Activated naive CD8-positive, alpha-beta T cell treated with anti-CD3 and anti-CD28 coated beads, Interleukin-2, amount 10 ng/mL, durations not matched to agents 7 days and 5 days (primary cell): ENCODE data around the gene OR1L8. TPM values are rescaled to one million over a fixed set of nuclear protein-coding genes. Genes with fewer than 3 reads are reported as not detected.
A peak's percentile ranks its signal among the peaks of the same experiment; 100 is the strongest.
"Not testable (repeated sequence)": the region's sequence is repeated elsewhere in the genome, so short reads cannot be mapped to it uniquely, and the experiment has no call there.

Source experiments
- ATAC-seq: fragments of 150-1000 bp; cut with Tn5 transposase; one replicate; pipeline ENCODE4 v1.10.0; 2021; ENCODE audit warnings: low read depth, moderate library complexity
- POLR2A ChIA-PET: fragments of 350-600 bp; sonication (Branson Sonifier 250); formaldehyde crosslinking; loops from one replicate; lab custom pipeline; 2021; ENCODE audit warnings: antibody characterized with exemption; lab: Charles Lee
- DNase-seq: peaks from one replicate; pipeline ENCODE4 v3.0.0; 2021
- H3K27ac Mint-ChIP-seq: one replicate; pipeline ENCODE4 v1.8.0; 2022; ENCODE audit warnings: mild to moderate bottlenecking, mixed read lengths
- H3K27me3 Mint-ChIP-seq: one replicate; pipeline ENCODE4 v1.8.0; 2022; ENCODE audit warnings: mild to moderate bottlenecking, moderate library complexity, mixed read lengths
- H3K36me3 Mint-ChIP-seq: one replicate; pipeline ENCODE4 v1.8.0; 2021; ENCODE audit warnings: mild to moderate bottlenecking, mixed read lengths
- H3K4me1 Mint-ChIP-seq: one replicate; pipeline ENCODE4 v1.8.0; 2021; ENCODE audit warnings: mixed read lengths
- H3K4me3 Mint-ChIP-seq: one replicate; pipeline ENCODE4 v1.8.0; 2022; ENCODE audit warnings: mild to moderate bottlenecking, moderate library complexity, mixed read lengths
- H3K9me3 Mint-ChIP-seq: one replicate; pipeline ENCODE4 v1.8.0; 2021; ENCODE audit warnings: mixed read lengths
- total RNA-seq, 2 experiments: library from RNA; stranded (reverse); gene quantifications; one replicate each; pipeline ENCODE4 v1.2.3, GENCODE V29; 2021

The OR1L8 gene
- not detected for total RNA-seq

GRCh38 chr9:122583284-122583683 lies at the start of gene OR1L8:
Gene OR1L8 (minus strand): TSS chr9:122583384. CDS start chr9:122568477, 14,907 bp downstream.
- H3K27ac Mint-ChIP-seq, H3K9me3 Mint-ChIP-seq, POLR2A ChIA-PET, H3K4me3 Mint-ChIP-seq, ATAC-seq, DNase-seq, H3K36me3 Mint-ChIP-seq, H3K4me1 Mint-ChIP-seq: not testable (repeated sequence)
- H3K27me3 Mint-ChIP-seq, result peaks cover 11% of the 10 kb centered on the region

- H3K4me3 Mint-ChIP-seq, result no peak overlapping the region
- ATAC-seq (no peak), DNase-seq (no peak)
- no peaks in the 10 kb centered on the region for H3K4me1 Mint-ChIP-seq
- no peaks in the 10 kb centered on the region for H3K36me3 Mint-ChIP-seq
- POLR2A ChIA-PET, result no interaction called here
- peaks cover 1% of the 10 kb centered on the region for H3K9me3 Mint-ChIP-seq
- no peaks in the 10 kb centered on the region for H3K27me3 Mint-ChIP-seq
- no peak overlapping the region for H3K27ac Mint-ChIP-seq
Measured at GRCh38 chr9:122619996-122620395, 36.8 kb upstream of the OR1L8 start.

GRCh38 chr9:122614362-122614761 lies 31.2 kb upstream of the OR1L8 start, which contains the start of gene OR1Q1:
Gene OR1Q1 (plus strand): TSS chr9:122614738. CDS start chr9:122614738, 0 bp downstream.
- ATAC-seq, result no peak
- Mint-ChIP-seq H3K36me3 (no peaks in the 10 kb centered on the region), H3K4me3 (no peak within 1 kb of the TSS), H3K27ac (no peak within 1 kb of the TSS), H3K27me3 (peaks cover 2% of the 10 kb centered on the region), H3K4me1 (no peaks in the 10 kb centered on the region), H3K9me3 (no peaks in the 10 kb centered on the region)
- no peak for DNase-seq
- POLR2A ChIA-PET, result no interaction called here

GRCh38 chr9:122609804-122610203 lies 26.6 kb upstream of the OR1L8 start:
- peaks cover 6% of the 10 kb centered on the region for H3K27me3 Mint-ChIP-seq
- H3K4me3 Mint-ChIP-seq, result no peak overlapping the region
- H3K36me3 Mint-ChIP-seq, result no peaks in the 10 kb centered on the region
- no peak overlapping the region for H3K27ac Mint-ChIP-seq
- DNase-seq (no peak), ATAC-seq (no peak)
- no peaks in the 10 kb centered on the region for H3K4me1 Mint-ChIP-seq
- POLR2A ChIA-PET, result no interaction called here
- no peaks in the 10 kb centered on the region for H3K9me3 Mint-ChIP-seq

DNA sequence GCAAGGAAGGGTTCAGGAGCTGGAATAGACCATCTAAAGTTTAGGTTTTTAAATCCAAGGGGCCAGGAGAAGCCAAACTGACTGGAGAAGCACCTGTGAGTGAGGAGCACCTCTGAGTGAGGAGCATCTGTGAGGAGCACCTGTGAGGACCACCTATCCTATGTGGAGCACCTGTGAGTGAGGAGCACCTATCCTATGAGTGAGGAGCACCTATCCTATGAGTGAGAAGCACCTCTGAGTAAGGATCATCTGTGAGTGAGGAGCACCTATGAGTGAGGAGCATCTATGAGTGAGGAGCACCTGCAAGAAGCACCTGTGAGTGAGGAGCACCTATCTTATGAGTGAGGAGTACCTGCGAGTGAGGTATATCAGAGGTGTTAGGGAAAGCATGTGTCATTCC lies 23.4 kb upstream of the OR1L8 start:
- Mint-ChIP-seq H3K36me3 (no peaks in the 10 kb centered on the region), H3K9me3 (peaks cover 2% of the 10 kb centered on the region), H3K4me3 (no peak overlapping the region), H3K27ac (no peak overlapping the region), H3K27me3 (peaks cover 6% of the 10 kb centered on the region), H3K4me1 (no peaks in the 10 kb centered on the region)
- ATAC-seq (no peak), DNase-seq (no peak)
- POLR2A ChIA-PET, result interaction anchor here (0.6 kb wide), 1 partner anchor 155 kb away, joined by 3 read pairs; no protein-coding TSS in a partner anchor

DNA sequence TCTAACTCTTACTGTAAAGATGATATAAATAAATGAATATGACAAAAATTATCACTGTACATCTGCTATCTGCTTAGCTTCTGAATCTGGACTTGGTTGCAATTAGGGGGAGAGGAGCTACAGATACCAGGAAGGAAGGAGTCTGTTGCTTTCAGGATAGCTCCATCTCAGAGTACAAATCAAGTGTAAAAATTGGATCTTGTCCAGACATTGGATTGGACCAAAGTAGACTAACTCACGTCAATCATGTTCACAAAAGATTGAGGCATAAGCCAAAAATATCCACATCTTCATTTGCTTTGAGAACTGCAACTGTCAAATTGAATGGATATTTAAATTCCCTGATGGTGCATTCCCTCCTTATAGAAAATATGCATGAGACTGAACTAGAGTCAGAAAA lies 22.5 kb upstream of the OR1L8 start:
- POLR2A ChIA-PET, result no interaction called here
- DNase-seq (no peak), ATAC-seq (no peak)
- Mint-ChIP-seq H3K9me3 (peaks cover 7% of the 10 kb centered on the region), H3K4me1 (no peaks in the 10 kb centered on the region), H3K27me3 (peaks cover 6% of the 10 kb centered on the region), H3K36me3 (no peaks in the 10 kb centered on the region), H3K4me3 (no peak overlapping the region), H3K27ac (no peak overlapping the region)

DNA sequence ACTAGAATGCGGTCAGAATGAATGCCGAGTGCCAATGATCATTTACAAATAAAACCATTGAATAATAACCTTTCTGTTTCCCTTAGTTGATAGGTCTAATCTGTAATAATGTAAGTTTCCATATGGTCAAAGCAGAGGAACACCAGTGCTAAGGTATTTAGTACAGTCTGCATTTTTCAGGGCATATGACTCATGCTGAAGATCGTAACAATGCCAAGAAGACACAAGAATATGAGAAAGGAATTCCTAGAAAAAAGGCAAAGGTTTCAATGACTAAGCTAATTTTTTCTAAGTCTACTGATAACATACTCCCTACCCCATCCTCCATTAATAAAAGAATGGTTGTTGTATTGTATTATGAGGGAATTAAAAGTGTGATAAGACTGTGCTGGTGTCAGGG lies 2.8 kb downstream of the OR1L8 start:
- DNase-seq (no peak), ATAC-seq (no peak)
- Mint-ChIP-seq H3K36me3 (no peaks in the 10 kb centered on the region), H3K9me3 (no peaks in the 10 kb centered on the region), H3K4me1 (no peaks in the 10 kb centered on the region), H3K27me3 (peaks cover 5% of the 10 kb centered on the region), H3K4me3 (no peak overlapping the region), H3K27ac (no peak overlapping the region)
- POLR2A ChIA-PET, result no interaction called here

- DNase-seq (no peak), ATAC-seq (no peak)
- Mint-ChIP-seq H3K27ac (no peak overlapping the region), H3K9me3 (no peaks in the 10 kb centered on the region), H3K36me3 (no peaks in the 10 kb centered on the region), H3K4me3 (no peak overlapping the region), H3K27me3 (peaks cover 5% of the 10 kb centered on the region), H3K4me1 (no peaks in the 10 kb centered on the region)
- POLR2A ChIA-PET, result no interaction called here
Measured at GRCh38 chr9:122579874-122580273, 3.3 kb downstream of the OR1L8 start.

DNA sequence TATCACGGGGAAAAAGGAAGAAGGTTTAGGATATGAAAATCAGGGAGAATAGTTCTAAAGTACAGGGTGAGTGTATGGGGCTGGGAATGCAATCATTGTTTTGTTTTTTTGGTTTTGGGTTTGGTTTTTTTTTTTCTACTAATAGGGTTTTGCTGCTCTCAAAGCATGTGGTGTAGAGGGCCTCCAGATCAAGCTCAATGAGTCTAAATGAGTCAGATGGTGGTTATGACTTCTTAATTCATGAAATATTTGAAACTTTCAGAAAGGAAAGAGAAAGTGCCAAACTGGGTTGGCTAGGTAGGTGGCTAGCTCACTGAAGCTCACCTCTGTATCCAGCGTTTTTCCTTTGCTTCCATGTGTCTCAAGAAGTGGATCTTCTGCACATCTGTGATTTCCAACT lies 10.7 kb downstream of the OR1L8 start:
- Mint-ChIP-seq H3K27me3 (no peaks in the 10 kb centered on the region), H3K36me3 (no peaks in the 10 kb centered on the region), H3K27ac (no peak overlapping the region), H3K4me1 (peaks cover 12% of the 10 kb centered on the region), H3K9me3 (peaks cover 3% of the 10 kb centered on the region), H3K4me3 (no peak overlapping the region)
- DNase-seq (no peak), ATAC-seq (peak; percentile 80)
- POLR2A ChIA-PET, result no interaction called here

DNA sequence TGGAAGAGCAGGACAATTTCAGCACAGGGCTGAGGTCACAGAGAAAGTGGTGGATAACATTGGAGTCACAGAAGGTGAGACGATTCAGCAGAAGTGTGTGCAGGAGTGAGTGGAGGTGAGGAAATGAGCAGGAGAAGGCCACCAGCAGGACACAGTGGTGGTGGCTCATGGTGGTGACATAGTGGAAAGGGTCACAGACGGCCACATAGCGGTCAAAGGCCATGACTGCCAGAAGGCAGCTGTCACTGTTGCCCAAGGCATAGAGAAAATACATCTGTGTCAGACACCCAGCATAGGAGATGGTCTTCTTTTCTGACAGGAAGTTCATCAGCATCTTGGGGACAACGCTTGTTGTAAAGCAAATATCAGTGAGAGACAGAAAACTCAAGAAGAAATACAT lies 15.3 kb downstream of the OR1L8 start:
- POLR2A ChIA-PET, result no interaction called here

GRCh38 chr9:122562134-122562760 lies 20.9 kb downstream of the OR1L8 start:
- H3K27ac Mint-ChIP-seq, result peak overlapping the region; percentile 81
- POLR2A ChIA-PET, result no interaction called here
- DNase-seq, result peak; percentile 66

More for the DNA sequence above, 15.3 kb downstream of the OR1L8 start:
- Mint-ChIP-seq H3K27ac (no peak overlapping the region), H3K9me3 (peaks cover 1% of the 10 kb centered on the region), H3K4me3 (no peak overlapping the region), H3K27me3 (peaks cover 3% of the 10 kb centered on the region), H3K4me1 (peaks cover 10% of the 10 kb centered on the region), H3K36me3 (peaks cover 2% of the 10 kb centered on the region)
- DNase-seq (no peak), ATAC-seq (no peak)

DNA sequence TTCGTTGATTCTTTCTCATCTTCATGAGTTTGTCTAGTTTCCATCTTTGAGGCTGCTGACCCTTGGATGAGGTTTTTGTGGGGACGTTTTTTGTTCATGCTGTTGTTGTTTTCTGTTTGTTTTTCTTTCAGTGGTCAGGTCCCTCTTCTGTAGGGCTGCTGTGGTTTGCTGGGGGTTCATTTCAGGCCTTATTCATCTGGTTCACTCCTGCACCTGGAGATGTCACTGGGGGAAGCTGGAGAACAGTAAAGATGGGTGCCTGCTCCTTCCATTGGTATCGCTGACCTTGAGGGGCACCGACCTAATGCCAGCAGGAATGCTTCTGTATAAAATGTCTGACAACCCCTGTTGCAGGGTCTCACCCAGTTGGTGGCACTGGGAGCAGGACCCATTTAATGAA lies 21.7 kb downstream of the OR1L8 start:
- Mint-ChIP-seq H3K27ac (no peak overlapping the region), H3K27me3 (peaks cover 5% of the 10 kb centered on the region), H3K36me3 (peaks cover 8% of the 10 kb centered on the region), H3K9me3 (peaks cover 10% of the 10 kb centered on the region), H3K4me1 (peaks cover 14% of the 10 kb centered on the region), H3K4me3 (no peak overlapping the region)
- DNase-seq, result no peak
- POLR2A ChIA-PET, result no interaction called here
- no peak for ATAC-seq

More at GRCh38 chr9:122562134-122562760, 20.9 kb downstream of the OR1L8 start:
- peaks cover 8% of the 10 kb centered on the region for H3K36me3 Mint-ChIP-seq
- peak overlapping the region; percentile 48 for H3K4me3 Mint-ChIP-seq
- H3K9me3 Mint-ChIP-seq, result peaks cover 10% of the 10 kb centered on the region
- ATAC-seq, result peak; percentile 93
- peaks cover 14% of the 10 kb centered on the region for H3K4me1 Mint-ChIP-seq
- peaks cover 5% of the 10 kb centered on the region for H3K27me3 Mint-ChIP-seq

DNA sequence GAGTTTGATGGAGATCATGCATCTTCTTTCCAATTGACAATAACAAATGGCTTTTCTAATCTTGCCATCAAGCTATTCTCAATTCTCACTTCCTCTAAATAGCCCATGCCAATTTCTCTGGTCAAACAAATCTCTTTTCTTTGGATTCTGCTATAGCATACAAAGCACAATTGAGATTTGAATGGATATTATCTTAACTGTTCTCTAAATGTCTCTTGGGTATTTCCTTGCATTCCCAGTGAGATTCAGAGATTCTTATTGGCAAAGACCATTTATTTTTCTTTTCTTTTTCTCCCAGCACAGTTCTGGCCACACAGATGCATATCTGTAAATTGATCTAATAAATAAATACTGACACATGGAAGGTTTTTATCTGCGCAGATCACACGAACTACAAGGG lies 30.4 kb downstream of the OR1L8 start, which contains the start of gene OR1N2:
Gene OR1N2, plus strand, starts transcription at position 301 of the 400 bp plus-strand sequence. CDS start 100 bp downstream, outside the sequence.
- ATAC-seq, result no peak
- Mint-ChIP-seq H3K36me3 (no peaks in the 10 kb centered on the region), H3K4me1 (no peaks in the 10 kb centered on the region), H3K27ac (no peak within 1 kb of the TSS), H3K4me3 (no peak within 1 kb of the TSS), H3K9me3 (no peaks in the 10 kb centered on the region), H3K27me3 (peaks cover 4% of the 10 kb centered on the region)
- POLR2A ChIA-PET, result no interaction called here
- no peak for DNase-seq

- ATAC-seq (no peak), DNase-seq (no peak)
- Mint-ChIP-seq H3K27me3 (peaks cover 4% of the 10 kb centered on the region), H3K4me1 (no peaks in the 10 kb centered on the region), H3K4me3 (no peak overlapping the region), H3K27ac (no peak overlapping the region), H3K9me3 (no peaks in the 10 kb centered on the region), H3K36me3 (no peaks in the 10 kb centered on the region)
- POLR2A ChIA-PET, result no interaction called here
Measured at GRCh38 chr9:122551371-122551770, 31.8 kb downstream of the OR1L8 start.
